Chondrocyte (in vitro differentiated cells): ENCODE results near the gene SLAMF9. TPM values are rescaled to one million over a fixed set of nuclear protein-coding genes. Genes with fewer than 3 reads are reported as not detected.
A peak's percentile ranks its signal among the peaks of the same experiment; 100 is the strongest.

Experiments used
- DNase-seq: peaks from one replicate; pipeline ENCODE4 v3.0.0; 2021; ENCODE audit warnings: mixed read lengths, low spot score
- H3K27ac Mint-ChIP-seq: one replicate; pipeline ENCODE4 v1.8.0; 2021; ENCODE audit warnings: mild to moderate bottlenecking, moderate library complexity, mixed read lengths; ENCODE audit not compliant: unreplicated experiment
- H3K27me3 Mint-ChIP-seq: 2 replicates; pipeline ENCODE4 v1.8.0; 2021; ENCODE audit warnings: low read depth, mixed read lengths
- H3K36me3 Mint-ChIP-seq: 2 replicates; pipeline ENCODE4 v1.8.0; 2021; ENCODE audit warnings: low read depth, mixed read lengths
- H3K4me1 Mint-ChIP-seq: 2 replicates; pipeline ENCODE4 v1.8.0; 2021; ENCODE audit warnings: low read depth, mild to moderate bottlenecking, mixed read lengths
- H3K4me3 Mint-ChIP-seq: one replicate; pipeline ENCODE4 v1.8.0; 2021; ENCODE audit warnings: mild to moderate bottlenecking, moderate library complexity, mixed read lengths; ENCODE audit not compliant: unreplicated experiment
- H3K9me3 Mint-ChIP-seq: 2 replicates; pipeline ENCODE4 v1.8.0; 2021; ENCODE audit warnings: low read depth, mixed read lengths
- CTCF ChIP-seq: fragments of 200-600 bp; sonication (generic); IDR thresholded peaks from 2 replicates; pipeline ENCODE4 v1.5.0; 2021; ENCODE audit warnings: antibody characterized with exemption, mild to moderate bottlenecking, moderate library complexity
- total RNA-seq: library from RNA; stranded (reverse); gene quantifications from 3 replicates; pipeline ENCODE4 v1.2.1, GENCODE V29; 2021

The SLAMF9 gene
- total RNA-seq, 1 donor from 2014 or later = not detected

DNA sequence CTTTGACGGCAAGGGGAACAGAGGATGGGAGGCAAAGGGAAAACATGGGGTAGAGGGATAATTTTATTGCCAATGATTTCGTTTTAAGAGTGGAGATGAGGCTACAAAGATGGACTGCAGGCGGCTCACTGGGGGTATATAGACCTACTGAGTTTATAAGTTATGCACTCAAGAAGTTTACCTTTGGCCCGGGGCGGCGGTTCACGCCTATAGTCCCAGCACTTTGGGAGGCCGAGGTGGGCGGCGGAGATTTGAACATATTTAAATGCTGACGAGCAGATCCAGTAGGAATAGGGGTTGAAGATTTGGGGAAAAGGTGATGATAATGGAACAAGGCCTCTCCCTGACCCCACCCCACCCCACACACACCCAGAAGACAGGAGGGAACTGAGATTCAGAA, 8.1 kb upstream of the SLAMF9 start:
- peaks cover 39% of the 10 kb centered on the region for H3K27me3 Mint-ChIP-seq
- peaks cover 6% of the 10 kb centered on the region for H3K9me3 Mint-ChIP-seq

GRCh38 chr1:159961636-159962035, 7.6 kb upstream of the SLAMF9 start:
- no peak for DNase-seq
- Mint-ChIP-seq H3K36me3 (peaks cover 13% of the 10 kb centered on the region), H3K4me3 (peak overlapping the region; percentile 56), H3K27ac (peak overlapping the region; percentile 8), H3K4me1 (peaks cover 10% of the 10 kb centered on the region), H3K9me3 (peaks cover 4% of the 10 kb centered on the region), H3K27me3 (peaks cover 35% of the 10 kb centered on the region)
- TF ChIP-seq CTCF = no peak

More for the DNA sequence above, 8.1 kb upstream of the SLAMF9 start:
- Mint-ChIP-seq H3K27ac (no peak overlapping the region), H3K4me1 (peaks cover 10% of the 10 kb centered on the region), H3K4me3 (peak overlapping the region; percentile 56), H3K36me3 (peaks cover 17% of the 10 kb centered on the region)
- no peak for DNase-seq
- no peak for TF ChIP-seq CTCF

- Mint-ChIP-seq H3K36me3 (peaks cover 8% of the 10 kb centered on the region), H3K27me3 (peaks cover 33% of the 10 kb centered on the region), H3K4me3 (peak overlapping the region; percentile 56), H3K27ac (peak overlapping the region; percentile 81), H3K4me1 (peaks cover 10% of the 10 kb centered on the region), H3K9me3 (peaks cover under 1% of the 10 kb centered on the region)
- no peak for TF ChIP-seq CTCF
- DNase-seq = no peak
Observed at GRCh38 chr1:159960721-159961381, 6.8 kb upstream of the SLAMF9 start.

- Mint-ChIP-seq H3K27ac (no peak overlapping the region), H3K27me3 (peaks cover 29% of the 10 kb centered on the region), H3K36me3 (peaks cover 4% of the 10 kb centered on the region), H3K4me3 (no peak overlapping the region), H3K4me1 (peaks cover 10% of the 10 kb centered on the region), H3K9me3 (no peaks in the 10 kb centered on the region)
- TF ChIP-seq CTCF = no peak
- no peak for DNase-seq
Observed at GRCh38 chr1:159959451-159959850, 5.4 kb upstream of the SLAMF9 start.

DNA sequence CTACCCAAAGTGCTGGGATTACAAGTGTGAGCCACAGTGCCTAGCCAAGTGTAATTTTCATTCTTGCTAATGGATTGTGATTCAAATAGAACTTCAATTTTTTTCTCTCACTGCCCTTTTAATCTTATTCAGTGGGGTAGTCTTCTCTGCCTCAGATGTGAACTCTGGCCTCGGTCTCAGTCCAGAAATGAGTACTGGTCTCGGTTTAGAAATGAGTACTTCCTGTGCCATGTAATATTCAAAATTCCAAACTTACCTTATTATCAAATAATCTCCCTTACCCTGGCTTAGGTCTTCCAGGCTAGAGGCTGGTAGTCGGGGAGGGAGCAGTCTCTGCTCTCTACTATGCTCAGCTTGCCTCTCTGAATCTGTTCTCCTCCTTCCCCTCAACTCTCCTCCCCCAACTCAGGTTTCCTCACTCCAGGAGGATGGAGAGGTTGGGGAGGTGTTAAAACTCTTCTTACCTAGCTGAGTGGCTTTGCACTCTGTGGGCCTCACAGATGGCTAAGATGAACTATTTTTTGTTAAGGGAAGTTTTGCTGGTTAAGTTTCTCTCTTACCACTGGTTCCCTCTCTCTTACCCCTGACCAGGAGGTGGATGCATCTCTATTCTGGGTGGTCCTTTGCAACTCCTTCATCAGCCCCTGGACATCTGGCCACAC, 4.8 kb upstream of the SLAMF9 start:
- H3K4me3 Mint-ChIP-seq = no peak overlapping the region
- H3K36me3 Mint-ChIP-seq = peaks cover 4% of the 10 kb centered on the region
- peaks cover 10% of the 10 kb centered on the region for H3K4me1 Mint-ChIP-seq
- no peak overlapping the region for H3K27ac Mint-ChIP-seq
- H3K27me3 Mint-ChIP-seq = peaks cover 31% of the 10 kb centered on the region
- no peaks in the 10 kb centered on the region for H3K9me3 Mint-ChIP-seq
- no peak for TF ChIP-seq CTCF
- no peak for DNase-seq
